PC-9 (cell line): ENCODE measurements around the gene RICTOR.

Source experiments
- EZH2 ChIP-seq: fragments of 200-600 bp; sonication (generic); IDR thresholded peaks from 2 replicates; pipeline ENCODE4 v1.8.0; 2017; ENCODE audit warnings: antibody characterized with exemption, low read depth
- TF ChIP-seq, protein P1 (sequence below): fragments of 200-600 bp; sonication (generic); conservative IDR thresholded peaks from 2 replicates; pipeline ENCODE4 v1.6.1; 2017; ENCODE audit warnings: mixed run types, antibody characterized with exemption, mild to moderate bottlenecking, moderate library complexity

DNA sequence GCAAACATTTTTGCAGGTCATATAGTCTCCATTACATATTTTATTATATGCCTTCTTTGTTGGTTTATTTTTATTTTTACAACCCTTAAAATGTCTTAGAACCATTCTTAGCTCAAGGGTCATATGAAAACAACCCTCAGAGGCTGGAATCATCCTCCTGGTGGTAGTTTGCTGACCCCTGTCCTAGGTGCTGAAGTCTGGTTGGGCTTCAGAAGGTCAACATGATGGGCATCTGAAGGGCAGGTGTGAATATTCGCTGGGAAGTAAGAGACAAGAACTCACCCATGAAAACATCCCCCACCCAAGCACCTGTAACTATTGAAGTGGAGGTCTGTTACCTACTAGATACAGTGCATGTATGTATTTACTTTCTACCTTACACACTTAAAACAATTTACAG lies 153.0 kb downstream of the RICTOR start:
- TF ChIP-seq, protein P1, sequence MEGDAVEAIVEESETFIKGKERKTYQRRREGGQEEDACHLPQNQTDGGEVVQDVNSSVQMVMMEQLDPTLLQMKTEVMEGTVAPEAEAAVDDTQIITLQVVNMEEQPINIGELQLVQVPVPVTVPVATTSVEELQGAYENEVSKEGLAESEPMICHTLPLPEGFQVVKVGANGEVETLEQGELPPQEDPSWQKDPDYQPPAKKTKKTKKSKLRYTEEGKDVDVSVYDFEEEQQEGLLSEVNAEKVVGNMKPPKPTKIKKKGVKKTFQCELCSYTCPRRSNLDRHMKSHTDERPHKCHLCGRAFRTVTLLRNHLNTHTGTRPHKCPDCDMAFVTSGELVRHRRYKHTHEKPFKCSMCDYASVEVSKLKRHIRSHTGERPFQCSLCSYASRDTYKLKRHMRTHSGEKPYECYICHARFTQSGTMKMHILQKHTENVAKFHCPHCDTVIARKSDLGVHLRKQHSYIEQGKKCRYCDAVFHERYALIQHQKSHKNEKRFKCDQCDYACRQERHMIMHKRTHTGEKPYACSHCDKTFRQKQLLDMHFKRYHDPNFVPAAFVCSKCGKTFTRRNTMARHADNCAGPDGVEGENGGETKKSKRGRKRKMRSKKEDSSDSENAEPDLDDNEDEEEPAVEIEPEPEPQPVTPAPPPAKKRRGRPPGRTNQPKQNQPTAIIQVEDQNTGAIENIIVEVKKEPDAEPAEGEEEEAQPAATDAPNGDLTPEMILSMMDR = no peak
- no peak for TF ChIP-seq EZH2
